OCI-LY1 (cell line): ENCODE data around the gene ZBP1.

Experiments
- CTCF ChIP-seq: fragments of 200-600 bp; sonication (generic), shearing (Covaris generic); IDR thresholded peaks from 2 replicates; pipeline ENCODE4 v1.5.1; 2017; ENCODE audit warnings: mild to moderate bottlenecking, antibody characterized with exemption, low read length, moderate library complexity, mixed read lengths
- EZH2 ChIP-seq: fragments of 200-600 bp; sonication (generic), shearing (Covaris generic); IDR thresholded peaks from 2 replicates; pipeline ENCODE4 v1.8.0; 2017; ENCODE audit warnings: borderline replicate concordance, mixed run types, mild to moderate bottlenecking, antibody characterized with exemption, low read length, moderate library complexity, mixed read lengths

DNA sequence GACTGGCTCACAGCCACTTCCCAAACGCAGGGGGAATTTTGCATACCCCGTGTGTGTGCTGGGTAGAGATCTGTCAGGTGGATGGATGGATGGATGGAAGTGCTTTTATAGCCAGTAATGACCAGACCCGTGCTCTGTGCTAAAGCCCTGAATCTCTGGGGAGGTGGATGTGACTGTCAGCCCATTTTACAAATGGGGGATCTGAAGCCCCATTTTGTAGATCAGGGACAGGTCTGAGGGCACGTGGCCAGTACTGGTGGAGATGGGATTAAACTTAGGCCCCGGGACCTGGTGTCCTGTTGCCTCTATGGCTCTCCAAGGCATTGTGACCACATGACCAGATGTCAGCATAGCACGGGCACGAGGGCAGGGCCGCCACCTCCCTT is 38.2 kb upstream of the ZBP1 start:
- TF ChIP-seq CTCF (no peak), EZH2 (no peak)
